Activated CD4-positive, alpha-beta T cell treated with anti-CD3 and anti-CD28 coated beads, Interleukin-2, amount 50 U/mL, for 4 hours (primary cell): ENCODE results near the gene KMT5B.

Experiments
- DNase-seq, 2 experiments: peaks; one replicate each; pipeline ENCODE4 v3.0.0-alpha.2; 2020

KMT5B gene

GRCh38 chr11:68116974-68117373 lies 96.1 kb downstream of the KMT5B start:
- DNase-seq, result no peak

- no peak for DNase-seq
These were observed 97.0 kb downstream of the KMT5B start for GRCh38 chr11:68116126-68116525.

GRCh38 chr11:68115285-68115684 lies 97.8 kb downstream of the KMT5B start:
- no peak for DNase-seq

GRCh38 chr11:68113986-68114385 lies 99.1 kb downstream of the KMT5B start:
- DNase-seq, result no peak

GRCh38 chr11:68107689-68108088 lies 105.4 kb downstream of the KMT5B start:
- no peak for DNase-seq

GRCh38 chr11:68106165-68106940 lies 106.7 kb downstream of the KMT5B start:
- no peak for DNase-seq
